Measurements from ENCODE around the gene DMBT1. TPM values are rescaled to one million over a fixed set of nuclear protein-coding genes. Genes with fewer than 3 reads are reported as not detected.

Gene DMBT1
- total RNA-seq, 4 donors from 2014 or later = 0.63 TPM; not detected in 3

- intact Hi-C loops (cut with DNase I) = no loop called here
- H3K9me3 ChIP-seq = no peaks in the 10 kb centered on the region
- WGBS = 98% methylated on average over 6 of the region's 6 CpGs
- H3K4me1 ChIP-seq = peaks cover 0 to 4% (median 0%) of the 10 kb centered on the region in 4 donors
- TF ChIP-seq CTCF (IDR thresholded peaks at IDR 0.05) = no peak
- TF ChIP-seq POLR2A (IDR thresholded peaks at IDR 0.05; ENCODE audit: low read depth) = no peak
- TF ChIP-seq EP300 (IDR thresholded peaks at IDR 0.05) = no peak
- TF ChIP-seq POLR2AphosphoS5 (IDR thresholded peaks at IDR 0.05) = no peak
- H3K4me3 ChIP-seq = no peak overlapping the region
- H3K27me3 ChIP-seq = peaks cover 0 to 33% (median 0%) of the 10 kb centered on the region in 4 donors
- DNase-seq (ENCODE audit: extremely low spot score) = no peak
- no peak overlapping the region for H3K27ac ChIP-seq (replicated peaks in 1 of 4)
- no peaks in the 10 kb centered on the region for H3K36me3 ChIP-seq
Measured at GRCh38 chr10:122554131-122555036, 6.2 kb upstream of the DMBT1 start.

- no peak overlapping the region for H3K27ac ChIP-seq (replicated peaks in 1 of 4)
- peaks cover 0 to 33% (median 0%) of the 10 kb centered on the region in 4 donors for H3K27me3 ChIP-seq
- no peak overlapping the region for H3K4me3 ChIP-seq
- H3K9me3 ChIP-seq = no peaks in the 10 kb centered on the region
- H3K4me1 ChIP-seq = peaks cover 0 to 4% (median 0%) of the 10 kb centered on the region in 4 donors
- no peaks in the 10 kb centered on the region for H3K36me3 ChIP-seq
- TF ChIP-seq POLR2AphosphoS5 (IDR thresholded peaks at IDR 0.05) (no peak), POLR2A (IDR thresholded peaks at IDR 0.05; ENCODE audit: low read depth) (no peak), EP300 (IDR thresholded peaks at IDR 0.05) (no peak), CTCF (IDR thresholded peaks at IDR 0.05) (no peak)
- intact Hi-C loops (cut with DNase I) = no loop called here
- DNase-seq (ENCODE audit: extremely low spot score) = no peak
- 92% methylated on average over 3 of the region's 3 CpGs for WGBS
Measured at GRCh38 chr10:122555442-122555841, 5.1 kb upstream of the DMBT1 start.

- WGBS = 56% methylated on average over 9 of the region's 9 CpGs
- DNase-seq (ENCODE audit: extremely low spot score) = no peak
- H3K9me3 ChIP-seq = no peaks in the 10 kb centered on the region
- H3K27ac ChIP-seq (replicated peaks in 1 of 4) = no peak overlapping the region
- H3K4me1 ChIP-seq = no peaks in the 10 kb centered on the region
- intact Hi-C loops (cut with DNase I) = no loop called here
- H3K36me3 ChIP-seq = no peaks in the 10 kb centered on the region
- TF ChIP-seq CTCF (IDR thresholded peaks at IDR 0.05) = no peak
- no peak for TF ChIP-seq POLR2A (IDR thresholded peaks at IDR 0.05; ENCODE audit: low read depth)
- TF ChIP-seq EP300 (IDR thresholded peaks at IDR 0.05) = no peak
- TF ChIP-seq POLR2AphosphoS5 (IDR thresholded peaks at IDR 0.05) = no peak
- no peak overlapping the region for H3K4me3 ChIP-seq
- peaks cover 0 to 40% (median 0%) of the 10 kb centered on the region in 4 donors for H3K27me3 ChIP-seq
Measured at GRCh38 chr10:122557516-122557915, 3.0 kb upstream of the DMBT1 start.

GRCh38 chr10:122558452-122558851 is 2.1 kb upstream of the DMBT1 start:
- H3K36me3 ChIP-seq = no peaks in the 10 kb centered on the region
- WGBS = 80% methylated on average over 5 of the region's 5 CpGs
- no peak for DNase-seq (ENCODE audit: extremely low spot score)
- H3K27ac ChIP-seq (replicated peaks in 1 of 4) = no peak overlapping the region
- H3K4me3 ChIP-seq = no peak overlapping the region
- intact Hi-C loops (cut with DNase I) = no loop called here
- H3K4me1 ChIP-seq = no peaks in the 10 kb centered on the region
- no peaks in the 10 kb centered on the region for H3K9me3 ChIP-seq
- no peak for TF ChIP-seq CTCF (IDR thresholded peaks at IDR 0.05)
- TF ChIP-seq POLR2AphosphoS5 (IDR thresholded peaks at IDR 0.05) = no peak
- TF ChIP-seq EP300 (IDR thresholded peaks at IDR 0.05) = no peak
- no peak for TF ChIP-seq POLR2A (IDR thresholded peaks at IDR 0.05; ENCODE audit: low read depth)
- peaks cover 0 to 50% (median 0%) of the 10 kb centered on the region in 4 donors for H3K27me3 ChIP-seq
